HepG2 (cell line): ENCODE data around the gene BMERB1. TPM values are rescaled to one million over a fixed set of nuclear protein-coding genes. Genes with fewer than 3 reads are reported as not detected.

Experiments used
- ATAC-seq: fragments of 200-7000 bp; cut with Tn5 transposase; 3 replicates; pipeline ENCODE4 v1.9.1; 2020; ENCODE audit warnings: mild to moderate bottlenecking, moderate library complexity
- BruUV-seq: library from RNA; stranded (reverse); fragments of 400-500 nt; replicated peaks from 2 replicates; lab custom pipeline; 2021; lab: Mats Ljungman, UMichigan
- CTCF ChIA-PET: fragments of 300-600 bp; formaldehyde crosslinking; extraction: SDS; loops from one replicate; lab custom pipeline; 2021; ENCODE audit warnings: low total read pairs, inconsistent platforms, low intra/inter-chr PET ratio; lab: Yijun Ruan, JAX
- POLR2A ChIA-PET: fragments of 350-600 bp; sonication (Branson Sonifier 250); formaldehyde crosslinking; loops from one replicate; lab custom pipeline; 2020; ENCODE audit warnings: antibody characterized with exemption, inconsistent platforms; lab: Yijun Ruan, JAX
- DNase-seq: peaks from one replicate; pipeline ENCODE4 v3.0.0-alpha.2; 2015; ENCODE audit warnings: low spot score
- FAIRE-seq: peaks from 3 replicates; lab custom pipeline; 2011; peaks lifted over from hg19 to GRCh38; lab: Jason Lieb, UNC
- H2AFZ ChIP-seq: one replicate; pipeline ENCODE4 v1.6.1; 2011; ENCODE audit warnings: low read length, inconsistent platforms
- H3K27ac ChIP-seq: fragments of 300-600 bp; 3 replicates; pipeline ENCODE4 v1.8.0; 2011; ENCODE audit warnings: mixed run types, mild to moderate bottlenecking, mixed read lengths, low read length, inconsistent platforms; ENCODE audit not compliant: insufficient read depth; ENCODE audit errors: extremely low read length
- H3K27me3 ChIP-seq, 2 experiments: fragments of 200-600 bp in 1 of 2; 2 replicates in 1 of 2; 3 replicates in 1 of 2; pipeline versions ENCODE4 v1.6.0 to v1.8.0; 2011; ENCODE audit warnings: low read length in 2 of 2, mild to moderate bottlenecking in 2 of 2, moderate library complexity in 2 of 2, inconsistent platforms in 1 of 2; ENCODE audit not compliant: insufficient read depth in 2 of 2, control insufficient read depth in 1 of 2
- H3K36me3 ChIP-seq, 2 experiments: fragments of 200-600 bp in 1 of 2; replicated peaks in 1 of 2; 2 replicates in 1 of 2; 3 replicates in 1 of 2; pipeline versions ENCODE4 v1.5.1 to v1.8.0; 2011; ENCODE audit warnings: low read length in 2 of 2, inconsistent platforms in 1 of 2; ENCODE audit not compliant: insufficient read depth in 2 of 2, control insufficient read depth in 1 of 2
- H3K4me1 ChIP-seq: 2 replicates; pipeline ENCODE4 v1.5.1; 2012; ENCODE audit warnings: low read length, inconsistent platforms; ENCODE audit not compliant: insufficient read depth
- H3K4me2 ChIP-seq: 2 replicates; pipeline ENCODE4 v1.6.0; 2011; ENCODE audit warnings: low read depth, low read length, inconsistent platforms
- H3K4me3 ChIP-seq, 3 experiments: fragments of 200-600 bp in 1 of 3; sonication (generic), shearing (Covaris generic) in 1 of 3; replicated peaks in 1 of 3; 2 replicates each; pipeline ENCODE4 v1.5.1; 2011 to 2016; ENCODE audit warnings: low read length in 3 of 3, inconsistent platforms in 2 of 3, low read depth in 2 of 3, mild to moderate bottlenecking in 2 of 3, control low read depth in 1 of 3, mixed read lengths in 1 of 3; ENCODE audit not compliant: insufficient read depth in 1 of 3
- H3K79me2 ChIP-seq: one replicate; pipeline ENCODE4 v1.6.1; 2011; ENCODE audit warnings: low read length, inconsistent platforms; ENCODE audit not compliant: insufficient read depth
- H3K9ac ChIP-seq: 2 replicates; pipeline ENCODE4 v1.6.0; 2011; ENCODE audit warnings: mild to moderate bottlenecking, low read depth, low read length, inconsistent platforms; ENCODE audit not compliant: insufficient read depth
- H3K9me3 ChIP-seq: 2 replicates; pipeline ENCODE4 v1.5.1; 2012; ENCODE audit warnings: mild to moderate bottlenecking, low read length
- H4K20me1 ChIP-seq: 2 replicates; pipeline ENCODE4 v1.6.0; 2011; ENCODE audit warnings: inconsistent platforms, mild to moderate bottlenecking, low read length, moderate library complexity; ENCODE audit not compliant: insufficient read depth
- CBX5 ChIP-seq: sonication (generic); formaldehyde crosslinking; IDR thresholded peaks from 2 replicates; pipeline ENCODE4 v1.4.0; 2020; ENCODE audit warnings: missing genetic modification reagents, borderline replicate concordance
- CEBPZ ChIP-seq: IDR thresholded peaks from 2 replicates; pipeline ENCODE4 v1.6.1; 2012; ENCODE audit warnings: low read length, improper control_type of control experiment
- FLYWCH1 ChIP-seq: sonication (generic); formaldehyde crosslinking; IDR thresholded peaks from 2 replicates; pipeline ENCODE4 v1.8.1; 2023; ENCODE audit warnings: mild to moderate bottlenecking, missing genetic modification reagents
- TIGD3 ChIP-seq: sonication (generic); formaldehyde crosslinking; IDR thresholded peaks from 2 replicates; pipeline ENCODE4 v1.5.1; 2020; ENCODE audit warnings: mild to moderate bottlenecking, missing genetic modification reagents, borderline replicate concordance
- ZBTB37 ChIP-seq: sonication (generic); formaldehyde crosslinking; IDR thresholded peaks from 2 replicates; pipeline ENCODE4 v1.4.0; 2020; ENCODE audit warnings: mild to moderate bottlenecking, missing genetic modification reagents
- ZNF333 ChIP-seq: sonication (generic); formaldehyde crosslinking; IDR thresholded peaks from 2 replicates; pipeline ENCODE4 v1.4.0; 2020; ENCODE audit warnings: mild to moderate bottlenecking, missing genetic modification reagents, borderline replicate concordance
- ZNF576 ChIP-seq: sonication (generic); formaldehyde crosslinking; IDR thresholded peaks from 2 replicates; pipeline ENCODE4 v1.4.0; 2020; ENCODE audit warnings: mild to moderate bottlenecking, missing genetic modification reagents
- WGBS: methylation state at CpG from one replicate; pipeline ENCODE4 v1.1.6; 2017; ENCODE audit warnings: low lambda C conversion rate; 5-methylcytosine and 5-hydroxymethylcytosine counted together
- in situ Hi-C: cut with HindIII; loops from 2 replicates; pipeline ENCODE4 v1.10.0; 2017; ENCODE audit warnings: low pct_unique_long_range_greater_than_20kb; ENCODE audit not compliant: extremely low pct_ligation_motif_present
- intact Hi-C: fragments of 100-400 bp; cut with micrococcal nuclease; formaldehyde crosslinking; loops from one replicate; pipeline ENCODE4 v1.10.0; 2022; ENCODE audit not compliant: unreplicated experiment
- polyA plus RNA-seq, 8 experiments: library from polyadenylated mRNA; depleted of rRNA in 3 of 8; stranded (reverse) in 7 of 8; unstranded in 1 of 8; fragments of >200 nt; fragmentation: Illumina TruSeq in 4 of 8; extraction: Trizol in 4 of 8; gene quantifications; 2 replicates each; pipeline versions ENCODE4 v1.2.1 to v1.2.3, GENCODE V29; 2011 to 2016; ENCODE audit warnings: low read depth in 4 of 8, missing spikeins in 1 of 8, mixed read lengths in 1 of 8; ENCODE audit not compliant: insufficient read depth in 1 of 8
- total RNA-seq, 5 experiments: library from RNA; depleted of rRNA; stranded (reverse); fragments of >200 nt; fragmentation: Illumina TruSeq; extraction: Trizol; gene quantifications; 2 replicates each; pipeline ENCODE4 v1.2.3, GENCODE V29; 2016; ENCODE audit warnings: low read depth in 1 of 5
- TF ChIP-seq, protein P1 (sequence below): sonication (generic); formaldehyde crosslinking; IDR thresholded peaks from 2 replicates; pipeline ENCODE4 v1.5.0; 2020; ENCODE audit warnings: mild to moderate bottlenecking, missing genetic modification reagents, borderline replicate concordance
- TF ChIP-seq, protein P2 (sequence below): sonication (generic); formaldehyde crosslinking; IDR thresholded peaks from 2 replicates; pipeline ENCODE4 v1.4.0; 2020; ENCODE audit warnings: mild to moderate bottlenecking, missing genetic modification reagents

Gene BMERB1
- total and polyA plus RNA-seq, 2 of the 13 experiments (the other 11 are each of a cell fraction or from before 2014, with no cell fraction given), result 1.4 TPM

- Histone ChIP-seq H3K27ac (no peak overlapping the region), H3K9ac (no peak overlapping the region), H3K9me3 (no peaks in the 10 kb centered on the region), H4K20me1 (no peaks in the 10 kb centered on the region), H3K79me2 (no peaks in the 10 kb centered on the region), H3K4me3 (no peak overlapping the region), H2AFZ (no peak overlapping the region), H3K4me1 (peaks cover 53% of the 10 kb centered on the region), H3K27me3 (no peaks in the 10 kb centered on the region), H3K4me2 (no peak overlapping the region), H3K36me3 (no peaks in the 10 kb centered on the region)
- FAIRE-seq (no peak), ATAC-seq (no peak), DNase-seq (no peak)
- TF ChIP-seq ZBTB37 (CRISPR knock-in tag) (0 out of 2 replicates have a peak, but pooled peaks have one; percentile 19), ZNF333 (CRISPR knock-in tag) (0 out of 2 replicates have a peak, but pooled peaks have one; percentile 33), ZNF576 (CRISPR knock-in tag) (peak; percentile 61; the same call in 1 of the 2 replicates), CEBPZ (no peak), CBX5 (CRISPR knock-in tag) (0 out of 2 replicates have a peak, but pooled peaks have one; percentile 6), TIGD3 (CRISPR knock-in tag) (no peak), FLYWCH1 (CRISPR knock-in tag) (no peak)
- TF ChIP-seq, protein P1, sequence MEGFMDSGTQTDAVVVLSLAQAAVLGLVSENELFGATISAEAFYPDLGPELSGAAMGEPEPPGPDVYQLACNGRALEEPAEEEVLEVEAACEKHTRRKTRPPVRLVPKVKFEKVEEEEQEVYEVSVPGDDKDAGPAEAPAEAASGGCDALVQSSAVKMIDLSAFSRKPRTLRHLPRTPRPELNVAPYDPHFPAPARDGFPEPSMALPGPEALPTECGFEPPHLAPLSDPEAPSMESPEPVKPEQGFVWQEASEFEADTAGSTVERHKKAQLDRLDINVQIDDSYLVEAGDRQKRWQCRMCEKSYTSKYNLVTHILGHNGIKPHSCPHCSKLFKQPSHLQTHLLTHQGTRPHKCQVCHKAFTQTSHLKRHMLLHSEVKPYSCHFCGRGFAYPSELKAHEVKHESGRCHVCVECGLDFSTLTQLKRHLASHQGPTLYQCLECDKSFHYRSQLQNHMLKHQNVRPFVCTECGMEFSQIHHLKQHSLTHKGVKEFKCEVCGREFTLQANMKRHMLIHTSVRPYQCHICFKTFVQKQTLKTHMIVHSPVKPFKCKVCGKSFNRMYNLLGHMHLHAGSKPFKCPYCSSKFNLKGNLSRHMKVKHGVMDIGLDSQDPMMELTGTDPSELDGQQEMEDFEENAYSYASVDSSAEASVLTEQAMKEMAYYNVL (CRISPR knock-in tag), result 0 out of 2 replicates have a peak, but pooled peaks have one; percentile 32
- TF ChIP-seq, protein P2, sequence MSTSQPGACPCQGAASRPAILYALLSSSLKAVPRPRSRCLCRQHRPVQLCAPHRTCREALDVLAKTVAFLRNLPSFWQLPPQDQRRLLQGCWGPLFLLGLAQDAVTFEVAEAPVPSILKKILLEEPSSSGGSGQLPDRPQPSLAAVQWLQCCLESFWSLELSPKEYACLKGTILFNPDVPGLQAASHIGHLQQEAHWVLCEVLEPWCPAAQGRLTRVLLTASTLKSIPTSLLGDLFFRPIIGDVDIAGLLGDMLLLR, result 0 out of 2 replicates have a peak, but pooled peaks have one; percentile 65
- no TSS peak for BruUV-seq
- in situ Hi-C loops (no loop called here), intact Hi-C loops (loop anchor here (5.0 kb wide), 1 partner anchor 63 kb away; the partner anchor contains the start of gene MARF1)
- POLR2A ChIA-PET, result interaction anchor here (0.9 to 1.3 kb wide), 2 partner anchors 17 to 50 kb away, joined by 3 to 4 read pairs; no protein-coding TSS in a partner anchor
- 95% methylated on average over 4 of the region's 4 CpGs for WGBS
- CTCF ChIA-PET, result no interaction called here
These were observed 144.4 kb downstream of the BMERB1 start for GRCh38 chr16:15578824-15579223.
